HG03095 (cell line): Measurements from ENCODE around the gene ROR1.
"Not testable (repeated sequence)": the region's sequence is repeated elsewhere in the genome, so short reads cannot be mapped to it uniquely, and the experiment has no call there.

Source experiments
- ATAC-seq: cut with Tn5 transposase; IDR thresholded peaks from one replicate; pipeline ENCODE4 v1.9.1; 2021; ENCODE audit warnings: moderate library complexity; ENCODE audit not compliant: unreplicated experiment

ROR1 gene

GRCh38 chr1:64084451-64084850, 310.6 kb downstream of the ROR1 start:
- ATAC-seq, result no peak

DNA sequence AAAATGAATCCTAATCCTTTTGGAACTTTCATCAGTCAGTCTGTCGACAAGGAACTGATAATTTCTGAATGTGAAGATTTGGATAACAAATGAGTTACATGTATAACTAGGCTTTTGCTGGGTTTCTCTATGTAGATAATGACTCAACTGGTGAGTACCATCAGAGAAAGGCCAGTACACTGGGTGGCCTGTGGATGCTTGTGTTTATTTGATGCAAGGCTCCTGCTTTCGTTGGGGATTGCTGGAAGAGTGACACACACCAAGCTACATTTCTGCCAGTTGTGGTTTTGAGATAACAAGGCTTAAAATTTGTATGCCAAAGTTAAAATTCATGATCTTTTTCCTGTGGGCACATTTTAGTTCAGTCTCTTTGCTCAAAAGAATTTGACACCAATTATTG, 314.0 kb downstream of the ROR1 start:
- ATAC-seq, result no peak

GRCh38 chr1:64090436-64090835, 316.6 kb downstream of the ROR1 start:
- no peak for ATAC-seq

GRCh38 chr1:64092851-64093371, 319.1 kb downstream of the ROR1 start:
- no peak for ATAC-seq

DNA sequence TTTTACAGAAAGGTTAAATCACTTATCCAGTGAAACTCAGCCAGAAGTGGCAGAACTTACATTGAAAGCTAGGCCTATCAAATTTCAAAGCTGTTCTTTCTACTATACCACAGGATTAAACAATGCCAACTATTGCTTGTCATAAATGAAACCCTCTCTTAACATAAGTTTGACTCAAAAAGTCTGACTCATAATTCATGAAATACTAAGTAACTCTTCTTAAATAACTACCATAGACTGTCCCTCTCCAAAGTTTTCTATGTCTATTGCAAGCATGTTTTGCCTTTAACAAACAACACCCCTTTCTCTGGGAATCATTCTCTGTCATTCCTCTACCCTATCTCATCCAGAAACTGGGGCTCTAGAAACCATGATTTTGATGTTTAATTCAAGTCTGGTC, 320.1 kb downstream of the ROR1 start:
- ATAC-seq, result no peak

DNA sequence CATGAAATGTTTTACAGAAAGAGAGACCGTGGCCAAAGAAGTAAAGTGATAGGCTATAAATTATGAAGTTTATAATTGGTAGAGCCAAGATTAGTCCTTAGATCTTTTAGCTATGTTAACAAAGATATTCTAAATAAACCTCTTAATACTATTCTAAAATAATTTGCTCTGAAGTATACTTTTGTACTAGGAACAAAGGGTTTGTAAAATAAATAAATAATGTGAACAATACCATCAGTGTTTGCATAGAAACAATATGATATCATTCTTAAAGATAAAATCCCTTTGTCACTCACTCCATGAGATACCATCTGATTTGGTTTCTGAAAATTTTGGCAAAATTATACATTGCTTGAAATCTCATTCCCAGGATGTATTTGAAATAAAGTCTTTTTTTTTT, 322.0 kb downstream of the ROR1 start:
- ATAC-seq, result no peak

GRCh38 chr1:64097859-64098258, 324.0 kb downstream of the ROR1 start:
- ATAC-seq, result no peak

DNA sequence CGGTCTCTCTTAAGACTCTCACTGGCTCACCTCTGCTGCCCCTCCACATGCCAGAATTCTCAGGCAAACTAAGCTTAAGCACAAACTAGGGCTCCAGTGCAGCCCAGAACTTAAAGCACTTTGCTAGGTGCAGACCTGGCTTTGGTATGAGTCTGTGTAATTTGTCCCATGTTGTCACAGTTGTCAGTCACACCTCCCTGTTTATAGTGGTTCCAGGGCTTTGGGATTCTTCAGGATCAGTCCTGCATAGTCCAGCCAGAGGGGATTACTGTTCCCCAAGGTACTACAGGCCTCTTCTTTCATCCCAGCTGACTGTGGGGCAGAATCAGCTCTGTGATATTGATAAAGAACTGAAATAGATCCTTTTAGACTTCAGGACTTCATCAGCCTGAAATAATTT, 324.6 kb downstream of the ROR1 start:
- ATAC-seq, result no peak

DNA sequence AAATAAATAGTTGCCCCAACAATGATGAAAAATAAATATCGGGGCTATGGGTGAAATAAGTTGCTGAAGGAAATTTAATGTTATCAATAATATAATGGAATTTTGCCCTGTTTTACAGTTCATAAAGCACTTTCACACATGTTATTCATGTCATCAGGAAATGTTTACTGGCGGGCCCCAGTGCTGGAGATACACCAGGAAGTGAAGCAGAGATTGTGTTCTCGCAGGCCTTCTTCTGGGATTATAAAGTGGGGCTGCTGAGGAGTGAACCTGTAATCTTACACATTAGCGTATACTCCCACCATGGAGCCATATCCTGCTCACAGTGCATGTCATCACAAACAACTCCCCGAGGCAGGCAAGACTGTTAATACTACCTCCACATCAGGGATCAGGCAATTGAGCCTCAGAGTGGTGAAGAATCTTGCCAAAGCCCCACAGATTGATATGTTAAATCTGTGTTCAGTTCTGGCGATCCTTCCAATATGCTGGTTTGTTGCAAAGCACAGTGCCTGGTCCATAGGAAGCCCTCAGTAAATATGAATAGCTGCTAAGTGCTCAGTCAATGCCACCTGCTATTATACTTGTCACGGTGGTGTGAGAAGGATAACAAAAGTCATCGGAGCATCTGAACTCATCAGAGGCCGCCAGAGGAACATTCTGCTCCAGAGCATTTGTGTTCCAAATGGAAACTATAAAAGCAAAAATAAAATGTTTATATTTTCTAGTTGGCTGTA, 325.2 kb downstream of the ROR1 start:
- ATAC-seq, result no peak

- ATAC-seq, result no peak
Observed at GRCh38 chr1:64100791-64101190, 327.0 kb downstream of the ROR1 start.

DNA sequence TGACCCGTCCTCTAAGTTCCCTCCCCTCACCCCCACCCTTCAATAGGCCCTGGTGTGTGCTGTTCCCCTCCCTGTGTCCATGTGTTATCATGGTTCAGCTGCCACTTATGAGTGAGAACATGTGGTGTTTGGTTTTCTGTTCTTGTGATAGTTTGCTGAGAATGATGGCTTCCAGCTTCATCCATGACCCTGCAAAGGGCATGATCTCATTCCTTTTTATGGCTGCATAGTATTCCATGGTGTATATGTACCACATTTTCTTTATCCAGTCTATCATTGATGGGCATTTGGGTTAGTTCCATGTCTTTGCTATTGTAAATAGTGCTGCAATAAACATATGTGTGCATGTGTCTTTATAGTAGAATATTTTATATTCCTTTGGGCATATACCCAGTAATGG, 330.8 kb downstream of the ROR1 start:
- ATAC-seq, result not testable (repeated sequence)

DNA sequence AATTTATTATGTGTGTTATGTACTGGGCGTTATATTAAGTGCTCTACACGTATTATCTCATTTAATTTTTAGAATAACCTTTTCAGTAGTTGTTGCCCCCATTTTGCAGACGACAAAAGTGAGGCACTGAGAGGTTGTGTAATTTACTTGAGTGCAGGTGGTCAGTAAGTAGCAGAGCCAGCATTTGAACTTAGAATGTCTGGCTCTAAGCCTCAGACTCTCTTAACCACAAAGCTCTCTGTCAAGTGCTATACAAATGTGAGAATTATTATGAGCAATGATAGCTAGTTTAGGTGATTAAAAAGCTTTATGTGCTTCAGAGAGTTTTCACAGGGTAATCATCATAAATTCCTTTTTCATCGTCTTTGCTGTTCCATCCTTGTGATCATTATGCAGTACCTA, 333.3 kb downstream of the ROR1 start:
- no peak for ATAC-seq

GRCh38 chr1:64107632-64108031, 333.8 kb downstream of the ROR1 start:
- no peak for ATAC-seq

DNA sequence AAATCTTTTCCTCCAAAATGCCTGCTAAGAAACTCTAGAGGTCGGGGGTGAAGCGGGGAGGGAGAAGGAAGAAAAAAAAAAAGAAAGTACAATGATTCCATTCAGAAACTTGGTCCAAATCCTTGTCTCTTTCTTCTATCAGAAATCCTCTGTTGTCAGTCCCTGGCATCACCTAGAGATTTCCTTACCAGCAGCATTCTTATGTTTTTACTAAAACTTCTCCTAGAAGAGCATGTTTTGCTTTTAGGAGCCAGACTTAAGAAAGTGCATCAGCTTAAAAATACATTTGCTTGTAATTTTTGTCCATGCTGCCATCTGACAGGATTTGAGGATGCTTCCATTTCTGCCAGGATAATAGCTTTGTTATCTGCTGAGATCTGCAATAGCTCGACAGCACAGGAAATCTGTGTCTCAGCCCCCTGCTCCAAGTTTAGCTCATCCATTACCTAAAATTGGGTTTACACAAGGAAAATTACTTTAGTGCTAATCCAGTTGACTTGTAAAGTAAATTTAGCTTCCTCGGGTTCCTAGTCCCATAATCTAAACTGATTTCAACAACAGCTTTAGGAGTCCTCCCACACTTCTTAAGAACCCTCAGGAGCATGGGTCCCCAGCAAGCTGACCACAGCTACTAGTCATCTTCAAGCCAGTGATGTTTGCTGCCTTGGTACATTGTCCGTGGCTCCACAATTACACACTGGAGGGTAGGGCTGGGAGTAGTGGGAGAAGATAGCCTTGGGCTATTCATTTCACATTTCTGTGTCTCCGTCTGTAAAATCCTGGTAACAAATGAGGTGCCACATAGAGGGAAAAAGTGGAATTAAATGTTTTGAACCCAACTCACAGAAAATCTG, 337.3 kb downstream of the ROR1 start:
- ATAC-seq, result no peak

DNA sequence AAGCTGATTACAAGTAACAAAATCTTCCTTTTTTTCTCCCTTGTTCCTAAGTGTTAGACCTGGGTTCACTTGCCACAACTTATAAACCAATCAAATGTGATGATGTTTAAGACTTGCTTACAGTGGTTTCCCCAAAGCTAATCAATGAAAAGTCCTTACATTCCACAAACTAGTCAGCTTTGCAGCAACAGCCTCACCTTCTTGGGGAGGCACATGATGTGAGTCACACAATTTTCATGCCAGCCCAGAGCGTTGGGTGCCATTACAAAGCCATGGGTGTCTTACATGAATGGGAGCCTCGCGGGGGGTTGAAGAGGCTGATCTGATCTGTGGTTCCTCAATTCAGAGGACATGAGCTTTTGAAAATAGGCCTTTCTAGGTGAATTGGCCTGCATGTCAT, 338.0 kb downstream of the ROR1 start:
- no peak for ATAC-seq

- no peak for ATAC-seq
Observed at GRCh38 chr1:64112281-64112680, 338.5 kb downstream of the ROR1 start.

DNA sequence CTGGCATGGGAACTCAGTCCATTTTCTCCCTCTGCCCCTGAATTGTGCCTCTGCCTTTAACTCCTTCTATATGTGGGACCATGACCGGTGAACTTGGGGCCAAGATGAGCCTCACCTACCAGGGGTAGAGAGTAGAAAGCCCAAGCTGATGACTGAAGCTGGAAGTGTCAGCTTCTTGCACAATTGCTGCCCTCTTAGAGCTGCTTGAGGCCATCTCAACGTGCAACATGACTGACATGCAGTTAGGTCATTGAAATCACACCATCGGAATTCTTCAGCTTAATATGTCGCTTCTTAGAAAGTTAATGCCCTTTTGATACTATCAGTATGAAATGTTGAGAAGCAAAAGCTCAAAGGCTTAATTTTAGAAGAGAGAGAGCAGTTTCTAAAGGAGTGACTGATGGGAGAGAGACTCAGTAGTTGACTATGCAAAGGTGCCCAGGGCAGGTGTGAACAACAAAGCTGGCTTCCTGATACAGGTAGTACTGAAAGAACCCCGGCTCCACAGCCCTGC, 340.3 kb downstream of the ROR1 start:
- ATAC-seq, result no peak

GRCh38 chr1:64116537-64116936, 342.7 kb downstream of the ROR1 start:
- ATAC-seq, result no peak

GRCh38 chr1:64117492-64117891, 343.7 kb downstream of the ROR1 start:
- ATAC-seq, result no peak

- no peak for ATAC-seq
Observed at GRCh38 chr1:64121766-64122385, 348.1 kb downstream of the ROR1 start.

GRCh38 chr1:64122588-64122987, 348.8 kb downstream of the ROR1 start:
- no peak for ATAC-seq
